ENCODE results near the gene KPNA3.
"Not testable (repeated sequence)": the region's sequence is repeated elsewhere in the genome, so short reads cannot be mapped to it uniquely, and the experiment has no call there.

The KPNA3 gene

DNA sequence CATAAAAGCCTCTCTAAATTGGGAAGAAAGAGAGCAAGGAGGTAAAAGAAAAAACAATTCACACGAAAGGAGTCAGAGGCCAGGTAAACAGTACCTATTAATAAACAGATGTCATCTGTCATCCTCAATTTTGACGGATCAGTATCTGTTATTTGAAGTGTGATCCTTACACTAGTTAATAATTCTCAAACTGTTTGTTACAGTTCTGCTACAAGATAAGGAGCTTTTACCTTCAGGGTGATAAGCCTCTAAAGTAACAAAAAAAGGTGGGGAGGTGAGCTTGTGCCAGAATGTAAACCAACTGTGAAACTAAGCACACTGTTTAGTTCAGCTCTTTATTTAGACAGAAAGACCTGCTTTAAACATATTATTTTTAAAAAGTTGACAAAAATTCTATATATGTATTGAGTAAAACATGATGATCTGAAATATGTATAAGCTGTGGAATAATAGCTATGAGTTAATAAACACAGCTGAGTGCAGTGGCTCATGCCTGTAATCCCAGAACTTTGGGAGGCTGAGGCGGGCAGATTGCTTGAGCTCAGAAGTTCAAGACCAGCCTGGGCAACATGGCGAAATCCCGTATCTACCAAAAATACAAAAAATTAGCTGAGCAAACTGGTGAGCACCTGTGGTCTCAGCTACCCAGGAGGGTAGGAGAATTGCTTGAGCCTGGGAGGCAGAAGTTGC lies 52.8 kb downstream of the KPNA3 start:
- Mint-ChIP-seq H3K27me3 (no peaks in the 10 kb centered on the region), H3K27ac (no peak overlapping the region), H3K4me1 (ENCODE audit: low read depth) (no peaks in the 10 kb centered on the region), H3K4me3 (no peak overlapping the region), H3K36me3 (peaks cover 12% of the 10 kb centered on the region), H3K9me3 (ENCODE audit: low read depth) (no peaks in the 10 kb centered on the region)

- peaks cover 8% of the 10 kb centered on the region for H3K36me3 Mint-ChIP-seq
- no peaks in the 10 kb centered on the region for H3K4me1 Mint-ChIP-seq (ENCODE audit: low read depth)
- no peak overlapping the region for H3K4me3 Mint-ChIP-seq
- H3K27me3 Mint-ChIP-seq = no peaks in the 10 kb centered on the region
- no peak overlapping the region for H3K27ac Mint-ChIP-seq
- H3K9me3 Mint-ChIP-seq (ENCODE audit: low read depth) = no peaks in the 10 kb centered on the region
Observed at GRCh38 chr13:49733181-49733951, 59.1 kb downstream of the KPNA3 start.

DNA sequence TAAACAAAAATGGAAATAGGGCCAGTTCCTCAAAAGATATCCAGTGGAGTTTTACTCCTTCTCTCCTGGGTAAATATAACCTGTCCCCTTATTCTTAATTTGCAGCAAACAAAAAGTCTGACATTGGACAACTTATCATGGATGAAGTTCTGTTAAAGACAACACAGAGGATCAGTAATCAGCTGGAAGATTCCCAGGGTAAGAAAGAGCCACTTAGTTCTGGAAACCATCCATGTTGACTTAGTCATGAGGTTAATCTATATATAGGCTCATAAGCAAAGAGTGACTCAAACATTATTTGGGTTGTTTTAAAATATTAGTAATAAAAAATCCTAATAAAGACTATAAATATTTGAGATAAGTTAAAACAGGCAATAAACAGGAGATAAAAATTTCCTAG lies 60.7 kb downstream of the KPNA3 start:
- H3K4me1 Mint-ChIP-seq (ENCODE audit: low read depth) = no peaks in the 10 kb centered on the region
- H3K27ac Mint-ChIP-seq = no peak overlapping the region
- H3K27me3 Mint-ChIP-seq = no peaks in the 10 kb centered on the region
- H3K9me3 Mint-ChIP-seq (ENCODE audit: low read depth) = no peaks in the 10 kb centered on the region
- H3K36me3 Mint-ChIP-seq = peaks cover 12% of the 10 kb centered on the region
- no peak overlapping the region for H3K4me3 Mint-ChIP-seq

- Mint-ChIP-seq H3K27ac (no peak overlapping the region), H3K27me3 (no peaks in the 10 kb centered on the region), H3K4me1 (ENCODE audit: low read depth) (no peaks in the 10 kb centered on the region), H3K9me3 (ENCODE audit: low read depth) (peaks cover 17% of the 10 kb centered on the region), H3K4me3 (no peak overlapping the region), H3K36me3 (peaks cover 35% of the 10 kb centered on the region)
Observed at GRCh38 chr13:49716615-49717014, 75.9 kb downstream of the KPNA3 start.

- Mint-ChIP-seq H3K27ac (no peak overlapping the region), H3K36me3 (peaks cover 42% of the 10 kb centered on the region), H3K4me1 (ENCODE audit: low read depth) (no peaks in the 10 kb centered on the region), H3K27me3 (no peaks in the 10 kb centered on the region), H3K9me3 (ENCODE audit: low read depth) (peaks cover 17% of the 10 kb centered on the region), H3K4me3 (no peak overlapping the region)
Observed at GRCh38 chr13:49714757-49715156, 77.7 kb downstream of the KPNA3 start.

GRCh38 chr13:49711218-49711863 lies 81.1 kb downstream of the KPNA3 start:
- Mint-ChIP-seq H3K27me3 (no peaks in the 10 kb centered on the region), H3K4me1 (ENCODE audit: low read depth) (no peaks in the 10 kb centered on the region), H3K9me3 (ENCODE audit: low read depth) (peaks cover 6% of the 10 kb centered on the region), H3K36me3 (peaks cover 29% of the 10 kb centered on the region), H3K27ac (no peak overlapping the region), H3K4me3 (no peak overlapping the region)

- H3K4me3 Mint-ChIP-seq, H3K27ac Mint-ChIP-seq: not testable (repeated sequence)
Observed at GRCh38 chr13:49704264-49704663, 88.2 kb downstream of the KPNA3 start.

DNA sequence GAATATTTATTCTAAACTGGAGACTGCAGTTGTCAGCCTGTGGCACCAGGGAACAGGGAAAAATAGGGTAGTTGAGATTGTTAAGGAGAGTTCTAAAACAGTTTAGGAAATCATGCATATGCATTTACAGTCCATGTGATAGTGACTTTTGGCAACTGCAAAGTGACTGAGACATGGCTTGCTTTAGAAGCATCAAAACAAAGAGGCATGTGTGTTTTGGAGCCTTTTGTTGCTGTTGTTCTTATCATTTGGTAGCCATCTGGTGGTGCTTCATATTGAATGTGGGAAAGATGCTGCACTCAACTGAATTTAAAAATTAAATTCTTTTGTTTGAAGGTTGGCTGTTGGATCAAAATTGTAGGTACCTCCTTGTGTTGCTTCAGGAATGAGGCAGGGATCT lies 91.0 kb downstream of the KPNA3 start:
- Mint-ChIP-seq H3K9me3 (ENCODE audit: low read depth) (no peaks in the 10 kb centered on the region), H3K4me1 (ENCODE audit: low read depth) (no peaks in the 10 kb centered on the region), H3K36me3 (peaks cover 10% of the 10 kb centered on the region), H3K27me3 (no peaks in the 10 kb centered on the region), H3K4me3 (no peak overlapping the region), H3K27ac (no peak overlapping the region)

More at GRCh38 chr13:49704264-49704663, 88.2 kb downstream of the KPNA3 start:
- peaks cover 14% of the 10 kb centered on the region for H3K36me3 Mint-ChIP-seq
- H3K9me3 Mint-ChIP-seq (ENCODE audit: low read depth); H3K4me1 Mint-ChIP-seq (ENCODE audit: low read depth); H3K27me3 Mint-ChIP-seq: not testable (repeated sequence)

DNA sequence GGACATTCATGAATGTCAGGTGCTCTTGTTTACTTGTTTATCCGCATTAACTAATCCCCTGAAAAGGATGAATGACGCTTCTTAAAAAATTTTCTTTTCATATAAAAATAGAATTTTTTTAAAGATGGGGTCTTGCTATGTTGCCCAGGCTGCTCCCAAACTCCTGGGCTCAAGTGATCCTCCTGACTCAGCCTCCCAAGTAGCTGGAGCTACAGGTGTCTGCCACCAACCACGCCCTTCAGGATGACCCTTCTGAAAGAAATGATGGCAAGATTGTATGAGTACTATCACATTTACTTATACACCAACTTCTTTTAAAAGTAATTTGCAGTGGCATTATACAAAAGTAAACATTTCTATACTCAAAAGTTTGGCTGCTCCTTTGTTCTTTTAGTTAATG lies 95.0 kb downstream of the KPNA3 start:
- Mint-ChIP-seq H3K36me3 (peaks cover 7% of the 10 kb centered on the region), H3K27ac (no peak overlapping the region), H3K4me3 (no peak overlapping the region), H3K9me3 (ENCODE audit: low read depth) (no peaks in the 10 kb centered on the region), H3K4me1 (ENCODE audit: low read depth) (peaks cover 2% of the 10 kb centered on the region), H3K27me3 (no peaks in the 10 kb centered on the region)

DNA sequence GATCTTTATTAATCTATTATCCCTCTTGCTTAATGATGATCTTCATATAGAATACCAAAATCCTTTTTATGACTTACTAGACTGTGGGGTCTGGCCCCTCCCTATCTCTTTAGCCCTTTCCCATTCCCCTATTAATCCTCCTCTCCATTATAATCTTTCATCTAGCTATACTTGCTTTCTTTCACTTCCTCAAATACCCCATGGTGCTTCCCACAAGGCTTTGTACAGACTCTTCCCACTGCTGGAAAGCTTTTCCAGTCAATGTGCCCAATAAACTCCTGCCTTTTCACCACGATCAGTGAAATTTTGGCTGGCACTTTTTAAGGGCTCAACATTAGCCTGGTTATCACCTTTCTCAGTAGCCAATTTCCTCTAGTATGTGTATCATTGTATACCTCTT lies 98.0 kb downstream of the KPNA3 start:
- no peak overlapping the region for H3K4me3 Mint-ChIP-seq
- no peak overlapping the region for H3K27ac Mint-ChIP-seq
- no peaks in the 10 kb centered on the region for H3K36me3 Mint-ChIP-seq
- no peaks in the 10 kb centered on the region for H3K27me3 Mint-ChIP-seq
- H3K9me3 Mint-ChIP-seq (ENCODE audit: low read depth) = no peaks in the 10 kb centered on the region
- H3K4me1 Mint-ChIP-seq (ENCODE audit: low read depth) = peaks cover 20% of the 10 kb centered on the region

GRCh38 chr13:49693877-49694276 lies 98.6 kb downstream of the KPNA3 start:
- Mint-ChIP-seq H3K9me3 (ENCODE audit: low read depth) (no peaks in the 10 kb centered on the region), H3K36me3 (peaks cover under 1% of the 10 kb centered on the region), H3K4me3 (no peak overlapping the region), H3K4me1 (ENCODE audit: low read depth) (peaks cover 22% of the 10 kb centered on the region), H3K27ac (no peak overlapping the region), H3K27me3 (no peaks in the 10 kb centered on the region)

DNA sequence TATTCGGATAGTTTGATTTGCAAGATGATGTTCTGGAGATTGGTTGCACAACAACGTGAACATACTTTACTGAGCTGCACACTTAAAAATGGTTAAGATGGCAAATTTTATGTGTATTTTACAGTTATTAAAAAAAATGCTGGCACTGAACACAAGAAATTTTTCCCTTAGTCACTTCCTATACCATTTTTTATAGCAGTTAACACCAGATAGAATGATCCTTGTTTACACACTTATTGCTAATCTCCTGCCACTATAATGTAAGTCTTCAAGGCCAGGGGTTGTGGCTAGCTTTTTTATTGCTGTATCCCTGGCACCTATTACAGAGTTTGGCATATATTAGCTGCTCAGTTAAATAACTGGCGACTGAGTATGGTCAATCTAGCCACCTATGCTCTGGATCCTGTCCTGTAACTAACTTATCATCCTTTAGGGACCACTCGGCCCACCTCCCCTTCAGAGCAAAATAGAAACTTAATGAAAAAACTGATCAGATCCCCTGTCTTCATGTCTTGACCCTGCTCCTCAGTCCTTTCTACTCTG lies 99.2 kb downstream of the KPNA3 start:
- Mint-ChIP-seq H3K9me3 (ENCODE audit: low read depth) (no peaks in the 10 kb centered on the region), H3K27me3 (no peaks in the 10 kb centered on the region), H3K36me3 (peaks cover 2% of the 10 kb centered on the region), H3K4me3 (no peak overlapping the region), H3K4me1 (ENCODE audit: low read depth) (peaks cover 24% of the 10 kb centered on the region), H3K27ac (no peak overlapping the region)

- Mint-ChIP-seq H3K27me3 (no peaks in the 10 kb centered on the region), H3K4me3 (peak within 1 kb of the TSS; percentile 90), H3K4me1 (ENCODE audit: low read depth) (peaks cover 37% of the 10 kb centered on the region), H3K27ac (peak within 1 kb of the TSS; percentile 80), H3K36me3 (peaks cover 12% of the 10 kb centered on the region), H3K9me3 (ENCODE audit: low read depth) (no peaks in the 10 kb centered on the region)
Observed at GRCh38 chr13:49690995-49691784, 101.3 kb downstream of the KPNA3 start, which contains the start of gene EBPL. Gene EBPL (minus strand): TSS chr13:49691486. CDS start chr13:49691424, 62 bp downstream.

DNA sequence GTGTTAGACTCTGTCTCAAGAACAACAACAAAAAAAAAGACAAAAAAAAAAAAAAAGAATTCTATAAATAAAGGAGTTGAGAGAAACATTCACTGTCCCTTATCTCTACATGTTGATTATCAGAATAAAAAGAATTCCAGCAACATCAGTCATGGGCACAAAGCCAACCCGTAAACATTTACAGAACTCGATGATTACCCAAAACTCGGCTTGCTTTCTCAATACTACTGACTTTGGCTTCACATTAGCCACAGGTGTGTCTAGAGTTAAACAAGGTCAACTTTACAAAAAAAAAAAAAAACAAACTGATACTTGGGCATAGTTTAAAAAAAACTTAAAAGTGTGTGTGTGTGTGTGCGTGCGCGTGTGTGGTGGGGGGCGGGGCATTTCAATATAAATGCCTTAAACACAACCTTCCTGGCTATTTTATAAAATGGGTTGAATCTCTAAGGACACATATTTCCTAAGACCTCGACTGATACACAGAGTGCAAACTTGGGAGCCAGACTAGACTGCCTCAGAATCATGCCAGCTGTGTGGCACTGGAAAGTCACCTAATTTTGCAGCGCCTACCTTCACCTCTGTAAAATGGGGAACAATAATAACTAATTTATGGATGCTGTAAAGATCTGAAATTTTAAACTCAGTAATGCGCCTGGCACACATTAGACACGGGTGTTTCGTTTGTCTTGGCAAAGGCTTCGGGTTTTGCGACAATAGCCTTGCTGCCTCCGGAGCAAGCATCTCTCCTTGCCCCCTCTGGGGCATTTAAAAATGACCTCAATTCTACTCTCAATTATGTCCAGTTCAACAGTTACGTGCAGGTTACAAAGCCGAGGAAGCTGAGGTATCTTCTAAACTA lies 102.1 kb downstream of the KPNA3 start:
- peaks cover 37% of the 10 kb centered on the region for H3K4me1 Mint-ChIP-seq (ENCODE audit: low read depth)

More for the DNA sequence above, 102.1 kb downstream of the KPNA3 start:
- no peaks in the 10 kb centered on the region for H3K9me3 Mint-ChIP-seq (ENCODE audit: low read depth)
- peak overlapping the region; percentile 80 for H3K27ac Mint-ChIP-seq
- peak overlapping the region; percentile 90 for H3K4me3 Mint-ChIP-seq
- peaks cover 12% of the 10 kb centered on the region for H3K36me3 Mint-ChIP-seq
- no peaks in the 10 kb centered on the region for H3K27me3 Mint-ChIP-seq
